OCI-LY1 (cell line): ENCODE results near the gene SLC30A4.
"Not testable (repeated sequence)": the region's sequence is repeated elsewhere in the genome, so short reads cannot be mapped to it uniquely, and the experiment has no call there.

Experiments used
- H2AFZ ChIP-seq: fragments of 200-600 bp; sonication (generic), shearing (Covaris generic); 2 replicates; pipeline ENCODE4 v1.6.0; 2014; ENCODE audit warnings: antibody characterized with exemption, mild to moderate bottlenecking, low read length
- H3F3A ChIP-seq: fragments of 200-600 bp; sonication (generic), shearing (Covaris generic); 2 replicates; pipeline ENCODE4 v1.6.0; 2014; ENCODE audit warnings: mild to moderate bottlenecking, antibody characterized with exemption, low read length, moderate library complexity; ENCODE audit not compliant: insufficient read depth
- H3K27ac ChIP-seq: fragments of 200-600 bp; sonication (generic); 2 replicates; pipeline ENCODE4 v1.5.1; 2014; ENCODE audit warnings: low read length, mixed run types, mild to moderate bottlenecking, low read depth; ENCODE audit not compliant: poor library complexity, severe bottlenecking
- H3K27me3 ChIP-seq: fragments of 200-600 bp; sonication (generic); 2 replicates; pipeline ENCODE4 v1.6.0; 2014; ENCODE audit warnings: antibody characterized with exemption, mild to moderate bottlenecking, low read length, moderate library complexity; ENCODE audit not compliant: insufficient read depth
- H3K36me3 ChIP-seq: fragments of 200-600 bp; sonication (generic); 2 replicates; pipeline ENCODE4 v1.6.1; 2014; ENCODE audit warnings: mild to moderate bottlenecking, antibody characterized with exemption, low read length, moderate library complexity, mixed read lengths; ENCODE audit not compliant: insufficient read depth
- H3K4me1 ChIP-seq: fragments of 200-600 bp; sonication (generic); 2 replicates; pipeline ENCODE4 v1.5.1; 2014; ENCODE audit warnings: mild to moderate bottlenecking, low read length, moderate library complexity; ENCODE audit not compliant: insufficient read depth, severe bottlenecking
- H3K4me2 ChIP-seq: fragments of 200-600 bp; sonication (generic), shearing (Covaris generic); 2 replicates; pipeline ENCODE4 v1.6.1; 2014; ENCODE audit warnings: low read length
- H3K4me3 ChIP-seq: fragments of 200-600 bp; sonication (generic); 2 replicates; pipeline ENCODE4 v1.5.1; 2014; ENCODE audit warnings: low read length, low read depth, mild to moderate bottlenecking, mixed read lengths; ENCODE audit not compliant: poor library complexity, severe bottlenecking
- H3K79me2 ChIP-seq: fragments of 200-600 bp; shearing (Covaris generic); 2 replicates; pipeline ENCODE4 v1.6.1; 2016; ENCODE audit warnings: mixed run types, low read length, mixed read lengths; ENCODE audit not compliant: insufficient read depth
- H3K9ac ChIP-seq: fragments of 200-600 bp; sonication (generic), shearing (Covaris generic); 2 replicates; pipeline ENCODE4 v1.6.1; 2014; ENCODE audit warnings: mild to moderate bottlenecking, low read length, mixed read lengths
- H3K9me2 ChIP-seq: fragments of 200-600 bp; sonication (generic), shearing (Covaris generic); 2 replicates; pipeline ENCODE4 v1.6.1; 2014; ENCODE audit warnings: low read depth, mild to moderate bottlenecking, low read length, mixed read lengths
- H3K9me3 ChIP-seq: fragments of 200-600 bp; shearing (Covaris generic); 2 replicates; pipeline ENCODE4 v1.6.1; 2014; ENCODE audit warnings: low read length, mixed read lengths
- H4K20me1 ChIP-seq: fragments of 200-600 bp; sonication (generic), shearing (Covaris generic); 2 replicates; pipeline ENCODE4 v1.6.0; 2016; ENCODE audit warnings: mild to moderate bottlenecking, low read length; ENCODE audit not compliant: insufficient read depth
- EZH2 ChIP-seq: fragments of 200-600 bp; sonication (generic), shearing (Covaris generic); IDR thresholded peaks from 2 replicates; pipeline ENCODE4 v1.8.0; 2017; ENCODE audit warnings: borderline replicate concordance, mixed run types, mild to moderate bottlenecking, antibody characterized with exemption, low read length, moderate library complexity, mixed read lengths
- TF ChIP-seq, protein P1 (sequence below): fragments of 200-600 bp; sonication (generic), shearing (Covaris generic); IDR thresholded peaks from 2 replicates; pipeline ENCODE4 v1.5.1; 2017; ENCODE audit warnings: mild to moderate bottlenecking, antibody characterized with exemption, low read length, moderate library complexity, mixed read lengths

The SLC30A4 gene

DNA sequence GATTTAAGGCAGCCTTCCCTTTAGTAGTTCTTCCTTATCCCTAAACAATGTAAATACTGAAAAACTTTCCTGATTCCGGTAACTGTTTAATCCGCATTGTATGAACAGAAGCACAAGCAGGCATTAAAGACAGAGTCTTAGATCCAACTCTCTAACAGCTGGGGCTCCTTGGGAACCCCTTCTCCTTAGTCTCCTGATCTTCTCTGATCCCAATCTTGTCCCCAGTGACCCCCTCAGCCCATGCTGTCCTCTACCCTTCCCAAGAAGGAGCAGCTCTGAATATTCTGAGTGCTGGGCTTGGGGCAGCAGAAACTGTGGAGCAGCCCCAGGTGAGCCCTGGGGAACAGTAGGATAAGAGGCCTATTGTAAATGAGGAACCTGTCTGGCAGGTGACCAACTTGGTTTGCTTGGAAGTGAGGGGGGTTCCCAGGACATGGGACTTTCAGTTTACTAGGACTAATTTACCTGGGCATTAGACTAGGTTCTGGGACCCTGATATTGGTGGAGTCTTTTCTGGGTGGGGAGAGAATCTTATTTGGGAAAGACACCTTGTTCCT, 13.0 kb upstream of the SLC30A4 start:
- H3K9me2 ChIP-seq, result no peaks in the 10 kb centered on the region
- no peak overlapping the region for H3K27ac ChIP-seq
- H3K9ac ChIP-seq, result no peak overlapping the region
- no peaks in the 10 kb centered on the region for H4K20me1 ChIP-seq
- H3K27me3 ChIP-seq, result no peaks in the 10 kb centered on the region
- no peaks in the 10 kb centered on the region for H3K4me1 ChIP-seq
- no peaks in the 10 kb centered on the region for H3K9me3 ChIP-seq
- no peak overlapping the region for H3K4me3 ChIP-seq
- no peaks in the 10 kb centered on the region for H3K79me2 ChIP-seq
- H3K4me2 ChIP-seq, result no peak overlapping the region
- no peak for TF ChIP-seq EZH2
- TF ChIP-seq, protein P1, sequence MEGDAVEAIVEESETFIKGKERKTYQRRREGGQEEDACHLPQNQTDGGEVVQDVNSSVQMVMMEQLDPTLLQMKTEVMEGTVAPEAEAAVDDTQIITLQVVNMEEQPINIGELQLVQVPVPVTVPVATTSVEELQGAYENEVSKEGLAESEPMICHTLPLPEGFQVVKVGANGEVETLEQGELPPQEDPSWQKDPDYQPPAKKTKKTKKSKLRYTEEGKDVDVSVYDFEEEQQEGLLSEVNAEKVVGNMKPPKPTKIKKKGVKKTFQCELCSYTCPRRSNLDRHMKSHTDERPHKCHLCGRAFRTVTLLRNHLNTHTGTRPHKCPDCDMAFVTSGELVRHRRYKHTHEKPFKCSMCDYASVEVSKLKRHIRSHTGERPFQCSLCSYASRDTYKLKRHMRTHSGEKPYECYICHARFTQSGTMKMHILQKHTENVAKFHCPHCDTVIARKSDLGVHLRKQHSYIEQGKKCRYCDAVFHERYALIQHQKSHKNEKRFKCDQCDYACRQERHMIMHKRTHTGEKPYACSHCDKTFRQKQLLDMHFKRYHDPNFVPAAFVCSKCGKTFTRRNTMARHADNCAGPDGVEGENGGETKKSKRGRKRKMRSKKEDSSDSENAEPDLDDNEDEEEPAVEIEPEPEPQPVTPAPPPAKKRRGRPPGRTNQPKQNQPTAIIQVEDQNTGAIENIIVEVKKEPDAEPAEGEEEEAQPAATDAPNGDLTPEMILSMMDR, result no peak
- no peaks in the 10 kb centered on the region for H3K36me3 ChIP-seq
- no peaks in the 10 kb centered on the region for H3F3A ChIP-seq
- no peak overlapping the region for H2AFZ ChIP-seq

DNA sequence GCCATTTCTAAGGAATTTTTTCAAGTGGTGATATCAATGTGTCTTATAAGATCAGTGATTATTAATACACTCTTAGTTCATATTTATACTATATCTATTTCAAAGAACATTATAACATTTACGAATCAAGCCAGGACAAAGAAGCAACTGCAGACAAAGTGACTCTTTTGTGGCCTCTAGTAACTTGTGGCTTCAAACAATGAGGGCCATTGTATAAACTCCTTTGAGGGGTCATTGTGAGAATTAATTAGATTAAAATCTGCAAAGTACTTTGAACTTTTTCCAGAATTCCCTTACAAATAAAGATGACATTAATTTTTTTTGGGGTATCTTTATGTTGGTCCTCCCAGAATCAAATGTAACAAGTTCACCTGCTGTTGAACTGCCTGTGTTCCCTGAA, 12.3 kb upstream of the SLC30A4 start:
- no peaks in the 10 kb centered on the region for H4K20me1 ChIP-seq
- H2AFZ ChIP-seq, result no peak overlapping the region
- H3K36me3 ChIP-seq, result no peaks in the 10 kb centered on the region
- H3F3A ChIP-seq, result no peaks in the 10 kb centered on the region
- H3K4me1 ChIP-seq, result no peaks in the 10 kb centered on the region
- no peaks in the 10 kb centered on the region for H3K9me3 ChIP-seq
- no peaks in the 10 kb centered on the region for H3K79me2 ChIP-seq
- no peak overlapping the region for H3K27ac ChIP-seq
- no peak overlapping the region for H3K4me3 ChIP-seq
- no peak overlapping the region for H3K4me2 ChIP-seq
- H3K9me2 ChIP-seq, result no peaks in the 10 kb centered on the region
- no peak overlapping the region for H3K9ac ChIP-seq
- H3K27me3 ChIP-seq, result no peaks in the 10 kb centered on the region
- TF ChIP-seq EZH2, result no peak
- TF ChIP-seq, protein P1, result no peak

DNA sequence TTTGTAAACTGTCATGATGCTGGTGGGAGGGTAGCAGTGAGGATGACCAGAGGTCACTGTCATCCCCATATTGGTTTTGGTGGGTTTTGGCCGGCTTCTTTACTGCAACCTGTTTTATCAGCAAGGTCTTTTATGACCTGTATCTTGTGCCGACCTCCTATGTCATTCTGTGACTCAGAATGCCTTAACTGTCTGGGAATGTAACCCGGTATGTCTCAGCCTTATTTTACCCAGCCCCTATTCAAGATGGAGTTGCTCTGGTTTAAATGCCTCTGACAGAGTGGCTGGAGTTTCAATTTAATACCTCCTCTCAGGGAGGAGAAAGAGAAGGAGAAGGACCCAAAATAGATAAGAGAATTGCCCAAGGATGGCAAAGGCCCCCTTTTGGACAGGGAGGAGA, 10.3 kb upstream of the SLC30A4 start:
- H3K4me3 ChIP-seq, H3K4me2 ChIP-seq, H3K36me3 ChIP-seq, H4K20me1 ChIP-seq, H3K9me3 ChIP-seq, H3F3A ChIP-seq, H3K4me1 ChIP-seq, H3K9ac ChIP-seq, H3K79me2 ChIP-seq, H3K9me2 ChIP-seq, H3K27me3 ChIP-seq, H3K27ac ChIP-seq, H2AFZ ChIP-seq: not testable (repeated sequence)

DNA sequence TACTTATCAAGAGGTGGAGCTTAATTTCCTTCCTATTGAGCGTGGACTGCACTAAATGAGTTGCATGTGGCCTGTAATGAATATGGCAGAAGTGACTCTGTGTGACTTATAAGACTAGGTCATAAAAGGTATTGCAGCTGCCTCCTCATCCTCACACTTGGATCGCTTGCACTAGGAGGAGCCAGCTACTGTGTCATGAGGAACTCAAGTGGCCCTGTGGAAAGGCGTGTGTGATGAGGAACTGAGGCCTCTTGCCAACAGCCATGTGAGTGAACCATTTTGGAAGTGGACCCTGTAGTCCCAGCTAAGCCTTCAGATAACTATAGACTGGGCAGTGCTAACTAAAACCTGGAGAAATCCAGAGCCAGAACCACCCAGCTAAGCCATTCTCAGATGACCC, 7.1 kb upstream of the SLC30A4 start:
- no peak for TF ChIP-seq EZH2
- TF ChIP-seq, protein P1, result no peak
- H3K79me2 ChIP-seq, result no peaks in the 10 kb centered on the region
- no peaks in the 10 kb centered on the region for H3K9me2 ChIP-seq
- no peak overlapping the region for H2AFZ ChIP-seq
- no peaks in the 10 kb centered on the region for H3K36me3 ChIP-seq
- no peaks in the 10 kb centered on the region for H4K20me1 ChIP-seq
- no peak overlapping the region for H3K4me3 ChIP-seq
- no peak overlapping the region for H3K4me2 ChIP-seq
- H3K27me3 ChIP-seq, result no peaks in the 10 kb centered on the region
- H3K9ac ChIP-seq, result no peak overlapping the region
- peaks cover 13% of the 10 kb centered on the region for H3K4me1 ChIP-seq
- H3K9me3 ChIP-seq, result no peaks in the 10 kb centered on the region
- no peaks in the 10 kb centered on the region for H3F3A ChIP-seq
- no peak overlapping the region for H3K27ac ChIP-seq
